ENCODE measurements around the gene TPD52L1. TPM values are rescaled to one million over a fixed set of nuclear protein-coding genes. Genes with fewer than 3 reads are reported as not detected.

The TPD52L1 gene
- total and polyA plus RNA-seq, 2 donors (not counting 3 experiments of a cell fraction or from before 2014, with no cell fraction given): 0.29 to 0.37 TPM

DNA sequence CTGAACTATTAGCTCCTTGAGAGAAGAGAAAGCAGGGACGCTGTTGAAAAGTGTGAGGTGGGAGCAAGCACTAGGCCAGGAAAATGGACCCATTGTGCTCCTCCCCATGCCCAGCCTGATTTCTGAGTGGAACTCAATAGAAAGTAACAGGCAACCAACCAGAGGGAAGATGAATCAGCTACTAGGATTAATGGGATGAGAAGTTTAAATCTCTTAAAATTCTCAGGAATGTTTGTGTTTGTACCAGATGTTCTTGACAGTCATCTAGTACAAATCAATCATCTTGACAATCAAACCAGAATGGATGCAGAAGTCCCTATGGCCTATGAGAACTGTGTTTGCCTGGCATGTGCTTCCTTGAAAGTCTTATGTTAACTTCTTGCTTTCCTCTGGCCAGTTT, 99.3 kb downstream of the TPD52L1 start:
- Histone ChIP-seq H3K9me1 (replicated peaks; ENCODE audit: control insufficient read depth, extremely low read depth, insufficient read depth, low read length) (no peaks in the 10 kb centered on the region), H3K9me3 (replicated peaks; ENCODE audit: control insufficient read depth, insufficient read depth, low read length) (no peaks in the 10 kb centered on the region), H3K27me3 (ENCODE audit: control insufficient read depth in 2 of 2, insufficient read depth in 2 of 2, low read length in 2 of 2) (no peaks in the 10 kb centered on the region), H3K27ac (ENCODE audit: insufficient read depth, low read depth, low read length) (no peak overlapping the region), H3K36me3 (ENCODE audit: control insufficient read depth in 2 of 2, extremely low read depth in 1 of 2, insufficient read depth in 2 of 2, low read length in 2 of 2) (no peaks in the 10 kb centered on the region), H3K4me3 (replicated peaks in 1 of 3; ENCODE audit: insufficient read depth in 1 of 3, low read depth in 1 of 3, low read length in 3 of 3) (no peak overlapping the region), H3K4me2 (ENCODE audit: insufficient read depth, low read length) (no peak overlapping the region), H3K79me2 (ENCODE audit: control insufficient read depth, insufficient read depth, low read length) (no peaks in the 10 kb centered on the region), H3K9ac (replicated peaks; ENCODE audit: extremely low read depth, insufficient read depth, low read length) (no peak overlapping the region), H3K4me1 (ENCODE audit: control insufficient read depth, extremely low read depth, insufficient read depth, low read length) (no peaks in the 10 kb centered on the region), H2AFZ (ENCODE audit: low read depth, low read length) (no peak overlapping the region), H4K20me1 (replicated peaks; ENCODE audit: control insufficient read depth, extremely low read depth, insufficient read depth, low read length) (no peaks in the 10 kb centered on the region)
- BruUV-seq (replicated peaks): no TSS peak
- intact Hi-C loops (cut with micrococcal nuclease) (no loop called here), dilution Hi-C loops (cut with MboI; ENCODE audit: extremely low pct_ligation_motif_present, low sequenced_read_pairs) (no loop called here)
- FAIRE-seq (no peak), DNase-seq (ENCODE audit: low read depth, low spot score) (no peak)
- CTCF ChIA-PET: no interaction called here
- TF ChIP-seq POLR2AphosphoS5 (IDR thresholded peaks at IDR 0.05; ENCODE audit: insufficient read depth, low read depth, low read length): no peak
- TF ChIP-seq MYC (IDR thresholded peaks at IDR 0.05; ENCODE audit: low read depth, low read length): no peak
- TF ChIP-seq GATA2 (IDR thresholded peaks at IDR 0.05; ENCODE audit: insufficient read depth, insufficient read length, low read depth, low read length): no peak
- TF ChIP-seq FOS (IDR thresholded peaks at IDR 0.05; ENCODE audit: borderline replicate concordance, insufficient read depth, low read length): no peak
- POLR2A ChIA-PET: no interaction called here

DNA sequence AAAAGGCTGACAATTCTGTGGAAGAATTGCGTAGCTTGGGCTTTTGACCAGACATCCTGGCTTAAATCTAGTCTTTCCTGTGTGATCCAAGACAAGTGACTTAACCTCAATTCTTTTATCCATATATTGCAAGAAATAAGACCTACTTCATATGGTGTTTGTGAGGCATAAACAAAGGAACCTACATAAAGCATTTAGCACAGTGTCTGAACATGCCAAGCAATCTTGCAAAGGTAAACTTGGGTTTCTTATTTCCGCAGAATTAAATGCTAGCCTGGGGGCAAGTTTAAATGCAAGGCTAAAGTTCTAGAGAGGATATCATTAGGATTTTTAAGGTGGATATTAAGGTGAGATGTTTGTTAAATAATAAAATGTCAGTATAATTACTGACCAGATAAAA, 100.3 kb downstream of the TPD52L1 start:
- no TSS peak for BruUV-seq (replicated peaks)

More for the DNA sequence above, 100.3 kb downstream of the TPD52L1 start:
- Histone ChIP-seq H2AFZ (ENCODE audit: low read depth, low read length) (no peak overlapping the region), H3K9ac (replicated peaks; ENCODE audit: extremely low read depth, insufficient read depth, low read length) (no peak overlapping the region), H4K20me1 (replicated peaks; ENCODE audit: control insufficient read depth, extremely low read depth, insufficient read depth, low read length) (no peaks in the 10 kb centered on the region), H3K36me3 (ENCODE audit: control insufficient read depth in 2 of 2, extremely low read depth in 1 of 2, insufficient read depth in 2 of 2, low read length in 2 of 2) (no peaks in the 10 kb centered on the region), H3K4me2 (ENCODE audit: insufficient read depth, low read length) (no peak overlapping the region), H3K9me3 (replicated peaks; ENCODE audit: control insufficient read depth, insufficient read depth, low read length) (no peaks in the 10 kb centered on the region), H3K9me1 (replicated peaks; ENCODE audit: control insufficient read depth, extremely low read depth, insufficient read depth, low read length) (no peaks in the 10 kb centered on the region), H3K27me3 (ENCODE audit: control insufficient read depth in 2 of 2, insufficient read depth in 2 of 2, low read length in 2 of 2) (no peaks in the 10 kb centered on the region), H3K27ac (ENCODE audit: insufficient read depth, low read depth, low read length) (no peak overlapping the region), H3K4me3 (replicated peaks in 1 of 3; ENCODE audit: insufficient read depth in 1 of 3, low read depth in 1 of 3, low read length in 3 of 3) (no peak overlapping the region), H3K4me1 (ENCODE audit: control insufficient read depth, extremely low read depth, insufficient read depth, low read length) (no peaks in the 10 kb centered on the region), H3K79me2 (ENCODE audit: control insufficient read depth, insufficient read depth, low read length) (no peaks in the 10 kb centered on the region)
- DNase-seq (ENCODE audit: low read depth, low spot score): no peak
- TF ChIP-seq, protein P1, sequence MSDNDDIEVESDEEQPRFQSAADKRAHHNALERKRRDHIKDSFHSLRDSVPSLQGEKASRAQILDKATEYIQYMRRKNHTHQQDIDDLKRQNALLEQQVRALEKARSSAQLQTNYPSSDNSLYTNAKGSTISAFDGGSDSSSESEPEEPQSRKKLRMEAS (IDR thresholded peaks at IDR 0.05; ENCODE audit: insufficient read depth, insufficient read length): no peak
- no peak for TF ChIP-seq JUN (IDR thresholded peaks at IDR 0.05; ENCODE audit: borderline replicate concordance, insufficient read depth, insufficient read length, low read depth)
- TF ChIP-seq, protein P2, sequence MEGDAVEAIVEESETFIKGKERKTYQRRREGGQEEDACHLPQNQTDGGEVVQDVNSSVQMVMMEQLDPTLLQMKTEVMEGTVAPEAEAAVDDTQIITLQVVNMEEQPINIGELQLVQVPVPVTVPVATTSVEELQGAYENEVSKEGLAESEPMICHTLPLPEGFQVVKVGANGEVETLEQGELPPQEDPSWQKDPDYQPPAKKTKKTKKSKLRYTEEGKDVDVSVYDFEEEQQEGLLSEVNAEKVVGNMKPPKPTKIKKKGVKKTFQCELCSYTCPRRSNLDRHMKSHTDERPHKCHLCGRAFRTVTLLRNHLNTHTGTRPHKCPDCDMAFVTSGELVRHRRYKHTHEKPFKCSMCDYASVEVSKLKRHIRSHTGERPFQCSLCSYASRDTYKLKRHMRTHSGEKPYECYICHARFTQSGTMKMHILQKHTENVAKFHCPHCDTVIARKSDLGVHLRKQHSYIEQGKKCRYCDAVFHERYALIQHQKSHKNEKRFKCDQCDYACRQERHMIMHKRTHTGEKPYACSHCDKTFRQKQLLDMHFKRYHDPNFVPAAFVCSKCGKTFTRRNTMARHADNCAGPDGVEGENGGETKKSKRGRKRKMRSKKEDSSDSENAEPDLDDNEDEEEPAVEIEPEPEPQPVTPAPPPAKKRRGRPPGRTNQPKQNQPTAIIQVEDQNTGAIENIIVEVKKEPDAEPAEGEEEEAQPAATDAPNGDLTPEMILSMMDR (IDR thresholded peaks at IDR 0.05; ENCODE audit: extremely low read depth in 1 of 2, insufficient read depth in 1 of 2, low read depth in 1 of 2, low read length in 2 of 2): no peak
- no peak for TF ChIP-seq POLR2A (IDR thresholded peaks at IDR 0.05; ENCODE audit: low read depth, low read length)
- no peak for TF ChIP-seq FOS (IDR thresholded peaks at IDR 0.05; ENCODE audit: borderline replicate concordance, insufficient read depth, low read length)
- no peak for TF ChIP-seq EZH2 (IDR thresholded peaks at IDR 0.05; ENCODE audit: borderline replicate concordance, low read depth, low read length, severe bottlenecking)
- no peak for TF ChIP-seq MYC (IDR thresholded peaks at IDR 0.05; ENCODE audit: low read depth, low read length)
- no peak for TF ChIP-seq GATA2 (IDR thresholded peaks at IDR 0.05; ENCODE audit: insufficient read depth, insufficient read length, low read depth, low read length)
- TF ChIP-seq POLR2AphosphoS5 (IDR thresholded peaks at IDR 0.05; ENCODE audit: insufficient read depth, low read depth, low read length): no peak
- dilution Hi-C loops (cut with MboI; ENCODE audit: extremely low pct_ligation_motif_present, low sequenced_read_pairs): no loop called here
- no peak for FAIRE-seq
- ChIA-PET CTCF (no interaction called here), POLR2A (no interaction called here)
- intact Hi-C loops (cut with micrococcal nuclease): no loop called here

All from endothelial cell of umbilical vein (primary cell).